Measurements from ENCODE around the gene GTF2F1. TPM values are rescaled to one million over a fixed set of nuclear protein-coding genes. Genes with fewer than 3 reads are reported as not detected.
A peak's percentile ranks its signal among the peaks of the same experiment; 100 is the strongest.

Gene GTF2F1
- total RNA-seq, 1 experiment from 2014 or later = 89.4 TPM

GRCh38 chr19:6396305-6396704 lies 3.3 kb upstream of the GTF2F1 start:
- POLR2A ChIA-PET (ENCODE audit: unreplicated experiment) = no interaction called here

GRCh38 chr19:6394831-6395230 lies 1.9 kb upstream of the GTF2F1 start:
- H4K20me1 ChIP-seq (ENCODE audit: low read length) = no peaks in the 10 kb centered on the region
- intact Hi-C loops (cut with micrococcal nuclease) = no loop called here
- ChIA-PET POLR2A (ENCODE audit: unreplicated experiment) (no interaction called here), CTCF (no interaction called here)
- H3K9ac ChIP-seq (ENCODE audit: low read length) = no peak overlapping the region
- H2AFZ ChIP-seq (ENCODE audit: low read length) = no peak overlapping the region
- peaks cover 5% of the 10 kb centered on the region; the same call in 1 of the 2 replicates for H3K36me3 ChIP-seq (ENCODE audit: low read depth, low read length)
- peaks cover 22% of the 10 kb centered on the region for H3K79me2 ChIP-seq (ENCODE audit: low read length)
- H3K27me3 ChIP-seq (ENCODE audit: low read length) = no peaks in the 10 kb centered on the region
- H3K4me1 ChIP-seq (ENCODE audit: insufficient read depth, low read length) = peaks cover 18% of the 10 kb centered on the region
- DNase-seq (no peak), ATAC-seq (no peak)
- H3K4me2 ChIP-seq (ENCODE audit: low read length) = no peak overlapping the region
- H3K9me2 ChIP-seq (replicated peaks; ENCODE audit: low read length) = no peaks in the 10 kb centered on the region
- no TSS peak for BruUV-seq (replicated peaks)
- no peaks in the 10 kb centered on the region for H3F3A ChIP-seq (ENCODE audit: low read length, unreplicated experiment)
- TF ChIP-seq EZH2phosphoT487 (IDR thresholded peaks at IDR 0.05; ENCODE audit: borderline replicate concordance, low read length) = no peak
- no peaks in the 10 kb centered on the region for H3K9me3 ChIP-seq (ENCODE audit: low read length)
- H3K4me3 ChIP-seq (ENCODE audit: low read length) = no peak overlapping the region
- H3K27ac ChIP-seq (ENCODE audit: low read length) = no peak overlapping the region

More at GRCh38 chr19:6396305-6396704, 3.3 kb upstream of the GTF2F1 start:
- Histone ChIP-seq H3K4me1 (ENCODE audit: insufficient read depth, low read length) (peaks cover 18% of the 10 kb centered on the region), H3K27ac (ENCODE audit: low read length) (no peak overlapping the region), H3K4me2 (ENCODE audit: low read length) (no peak overlapping the region), H3K9me2 (replicated peaks; ENCODE audit: low read length) (no peaks in the 10 kb centered on the region), H3K36me3 (ENCODE audit: low read depth, low read length) (no peaks in the 10 kb centered on the region; the same call in 1 of the 2 replicates), H3K9ac (ENCODE audit: low read length) (no peak overlapping the region), H3K9me3 (ENCODE audit: low read length) (no peaks in the 10 kb centered on the region), H2AFZ (ENCODE audit: low read length) (no peak overlapping the region), H3K4me3 (ENCODE audit: low read length) (no peak overlapping the region), H3K79me2 (ENCODE audit: low read length) (peaks cover 17% of the 10 kb centered on the region), H3F3A (ENCODE audit: low read length, unreplicated experiment) (no peaks in the 10 kb centered on the region), H4K20me1 (ENCODE audit: low read length) (no peaks in the 10 kb centered on the region), H3K27me3 (ENCODE audit: low read length) (no peaks in the 10 kb centered on the region)
- no TSS peak for BruUV-seq (replicated peaks)
- intact Hi-C loops (cut with micrococcal nuclease) = no loop called here
- TF ChIP-seq EZH2 (IDR thresholded peaks at IDR 0.05; ENCODE audit: low read length, unreplicated experiment) (no peak), EZH2phosphoT487 (IDR thresholded peaks at IDR 0.05; ENCODE audit: borderline replicate concordance, low read length) (no peak), CTCF (conservative IDR thresholded peaks at IDR 0.05; ENCODE audit: low read depth, low read length) (no peak)
- CTCF ChIA-PET = no interaction called here
- ATAC-seq = no peak
- no peak for DNase-seq

- no peaks in the 10 kb centered on the region for H3K27me3 ChIP-seq (ENCODE audit: low read length)
- no peaks in the 10 kb centered on the region for H3K9me3 ChIP-seq (ENCODE audit: low read length)
- peak overlapping the region; percentile 99 for H2AFZ ChIP-seq (ENCODE audit: low read length)
- no peaks in the 10 kb centered on the region for H3F3A ChIP-seq (ENCODE audit: low read length, unreplicated experiment)
- no peaks in the 10 kb centered on the region for H4K20me1 ChIP-seq (ENCODE audit: low read length)
- TF ChIP-seq EZH2phosphoT487 (IDR thresholded peaks at IDR 0.05; ENCODE audit: borderline replicate concordance, low read length) (no peak), CTCF (conservative IDR thresholded peaks at IDR 0.05; ENCODE audit: low read depth, low read length) (no peak), EZH2 (IDR thresholded peaks at IDR 0.05; ENCODE audit: low read length, unreplicated experiment) (no peak)
- ChIA-PET POLR2A (ENCODE audit: unreplicated experiment) (no interaction called here), CTCF (interaction anchor here (0.6 kb wide), 1 partner anchor 28 kb away, joined by 3 read pairs; no protein-coding TSS in a partner anchor)
- peaks cover 22% of the 10 kb centered on the region for H3K79me2 ChIP-seq (ENCODE audit: low read length)
- BruUV-seq (replicated peaks) = TSS peak; percentile 90
- peak overlapping the region; percentile 94 for H3K4me2 ChIP-seq (ENCODE audit: low read length)
- intact Hi-C loops (cut with micrococcal nuclease) = loop anchor here (1.0 kb wide), 1 partner anchor 22 kb away; the partner anchor contains the start of gene ALKBH7
- peak overlapping the region; percentile 89 for H3K9ac ChIP-seq (ENCODE audit: low read length)
- ATAC-seq (no peak), DNase-seq (no peak)
- H3K4me1 ChIP-seq (ENCODE audit: insufficient read depth, low read length) = peaks cover 18% of the 10 kb centered on the region
- peaks cover 12% of the 10 kb centered on the region; the same call in 1 of the 2 replicates for H3K36me3 ChIP-seq (ENCODE audit: low read depth, low read length)
- H3K27ac ChIP-seq (ENCODE audit: low read length) = peak overlapping the region; percentile 53; the same call in 1 of the 2 replicates
- H3K4me3 ChIP-seq (ENCODE audit: low read length) = peak overlapping the region; percentile 81
- H3K9me2 ChIP-seq (replicated peaks; ENCODE audit: low read length) = no peaks in the 10 kb centered on the region
Measured at GRCh38 chr19:6393983-6394412, 1.0 kb upstream of the GTF2F1 start.
